NT2/D1 (cell line): Measurements from ENCODE around the gene HCN4.

ENCODE experiments used
- SUZ12 ChIP-seq: IDR thresholded peaks from 2 replicates; pipeline ENCODE4 v1.6.1; 2011; ENCODE audit not compliant: insufficient read length, insufficient read depth; ENCODE audit errors: extremely low read depth
- ZNF274 ChIP-seq: IDR thresholded peaks from 2 replicates; pipeline ENCODE4 v1.6.1; 2011; ENCODE audit warnings: mild to moderate bottlenecking, low read depth, low read length

DNA sequence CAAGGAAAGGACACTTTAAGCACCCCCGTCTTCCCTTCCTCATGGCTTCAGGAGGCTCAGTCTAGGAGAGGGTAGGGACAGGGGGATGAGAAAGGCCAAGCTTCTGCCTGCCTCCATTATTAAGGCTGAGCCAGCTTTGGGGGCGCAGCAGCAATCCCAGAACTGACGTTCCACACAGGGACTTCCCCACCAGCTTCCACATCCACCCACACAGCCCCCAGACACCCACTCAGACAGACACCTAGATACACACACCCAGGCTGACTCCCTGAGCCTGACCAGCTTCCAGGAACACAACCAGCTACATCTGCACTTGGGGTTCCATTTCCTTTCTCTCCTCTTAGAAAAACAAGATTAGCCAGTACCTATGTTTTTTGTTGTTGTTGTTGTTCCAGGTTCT, 4.7 kb downstream of the HCN4 start:
- TF ChIP-seq SUZ12 (no peak), ZNF274 (no peak)
